GM23338 (cell line): ENCODE measurements around the gene UVSSA. TPM values are rescaled to one million over a fixed set of nuclear protein-coding genes. Genes with fewer than 3 reads are reported as not detected.

Experiments
- CREB1 ChIP-seq: fragments of 250-450 bp; sonication (Bioruptor Pico); IDR thresholded peaks from 2 replicates; pipeline ENCODE4 v1.5.0; 2020; ENCODE audit warnings: low read depth, mild to moderate bottlenecking, moderate library complexity
- EZH2phosphoT487 ChIP-seq: fragments of 200-600 bp; sonication (generic); IDR thresholded peaks from one replicate; pipeline ENCODE4 v1.8.1; 2018; ENCODE audit warnings: antibody characterized with exemption; ENCODE audit not compliant: unreplicated experiment
- STAT1 ChIP-seq: IDR thresholded peaks from one replicate; pipeline ENCODE4 v1.6.1; 2016; ENCODE audit warnings: antibody characterized with exemption; ENCODE audit not compliant: unreplicated experiment
- polyA plus RNA-seq: library from polyadenylated mRNA; unstranded; fragments of >200 nt; fragmentation: Nextera tagmentation; extraction: Ambion mirVana; gene quantifications from 2 replicates; pipeline ENCODE4 v1.2.1, GENCODE V29; 2016
- total RNA-seq: library from RNA; depleted of rRNA; stranded (reverse); fragments of >200 nt; shearing (Covaris generic); gene quantifications from 2 replicates; pipeline ENCODE4 v1.2.3, GENCODE V29; 2014
- TF ChIP-seq, protein P1 (sequence below): fragments of 250-450 bp; sonication (Bioruptor Pico); IDR thresholded peaks from 2 replicates; pipeline ENCODE4 v1.5.0; 2020; ENCODE audit warnings: mild to moderate bottlenecking, moderate library complexity
- TF ChIP-seq, protein P2 (sequence below): IDR thresholded peaks from 2 replicates; pipeline ENCODE4 v1.6.1; 2016; ENCODE audit warnings: antibody characterized with exemption
- TF ChIP-seq, protein P3 (sequence below), 2 experiments: fragments of 200-600 bp in 1 of 2; sonication (generic) in 1 of 2; conservative IDR thresholded peaks; 2 replicates each; pipeline versions ENCODE4 v1.5.1 to v1.6.1; 2016 to 2017; ENCODE audit warnings: antibody characterized with exemption in 2 of 2, low read depth in 2 of 2, mild to moderate bottlenecking in 2 of 2, moderate library complexity in 1 of 2

Gene UVSSA
- total and polyA plus RNA-seq, 2 experiments from 2014 or later, result 6.5 to 27.7 TPM

- TF ChIP-seq, protein P1, sequence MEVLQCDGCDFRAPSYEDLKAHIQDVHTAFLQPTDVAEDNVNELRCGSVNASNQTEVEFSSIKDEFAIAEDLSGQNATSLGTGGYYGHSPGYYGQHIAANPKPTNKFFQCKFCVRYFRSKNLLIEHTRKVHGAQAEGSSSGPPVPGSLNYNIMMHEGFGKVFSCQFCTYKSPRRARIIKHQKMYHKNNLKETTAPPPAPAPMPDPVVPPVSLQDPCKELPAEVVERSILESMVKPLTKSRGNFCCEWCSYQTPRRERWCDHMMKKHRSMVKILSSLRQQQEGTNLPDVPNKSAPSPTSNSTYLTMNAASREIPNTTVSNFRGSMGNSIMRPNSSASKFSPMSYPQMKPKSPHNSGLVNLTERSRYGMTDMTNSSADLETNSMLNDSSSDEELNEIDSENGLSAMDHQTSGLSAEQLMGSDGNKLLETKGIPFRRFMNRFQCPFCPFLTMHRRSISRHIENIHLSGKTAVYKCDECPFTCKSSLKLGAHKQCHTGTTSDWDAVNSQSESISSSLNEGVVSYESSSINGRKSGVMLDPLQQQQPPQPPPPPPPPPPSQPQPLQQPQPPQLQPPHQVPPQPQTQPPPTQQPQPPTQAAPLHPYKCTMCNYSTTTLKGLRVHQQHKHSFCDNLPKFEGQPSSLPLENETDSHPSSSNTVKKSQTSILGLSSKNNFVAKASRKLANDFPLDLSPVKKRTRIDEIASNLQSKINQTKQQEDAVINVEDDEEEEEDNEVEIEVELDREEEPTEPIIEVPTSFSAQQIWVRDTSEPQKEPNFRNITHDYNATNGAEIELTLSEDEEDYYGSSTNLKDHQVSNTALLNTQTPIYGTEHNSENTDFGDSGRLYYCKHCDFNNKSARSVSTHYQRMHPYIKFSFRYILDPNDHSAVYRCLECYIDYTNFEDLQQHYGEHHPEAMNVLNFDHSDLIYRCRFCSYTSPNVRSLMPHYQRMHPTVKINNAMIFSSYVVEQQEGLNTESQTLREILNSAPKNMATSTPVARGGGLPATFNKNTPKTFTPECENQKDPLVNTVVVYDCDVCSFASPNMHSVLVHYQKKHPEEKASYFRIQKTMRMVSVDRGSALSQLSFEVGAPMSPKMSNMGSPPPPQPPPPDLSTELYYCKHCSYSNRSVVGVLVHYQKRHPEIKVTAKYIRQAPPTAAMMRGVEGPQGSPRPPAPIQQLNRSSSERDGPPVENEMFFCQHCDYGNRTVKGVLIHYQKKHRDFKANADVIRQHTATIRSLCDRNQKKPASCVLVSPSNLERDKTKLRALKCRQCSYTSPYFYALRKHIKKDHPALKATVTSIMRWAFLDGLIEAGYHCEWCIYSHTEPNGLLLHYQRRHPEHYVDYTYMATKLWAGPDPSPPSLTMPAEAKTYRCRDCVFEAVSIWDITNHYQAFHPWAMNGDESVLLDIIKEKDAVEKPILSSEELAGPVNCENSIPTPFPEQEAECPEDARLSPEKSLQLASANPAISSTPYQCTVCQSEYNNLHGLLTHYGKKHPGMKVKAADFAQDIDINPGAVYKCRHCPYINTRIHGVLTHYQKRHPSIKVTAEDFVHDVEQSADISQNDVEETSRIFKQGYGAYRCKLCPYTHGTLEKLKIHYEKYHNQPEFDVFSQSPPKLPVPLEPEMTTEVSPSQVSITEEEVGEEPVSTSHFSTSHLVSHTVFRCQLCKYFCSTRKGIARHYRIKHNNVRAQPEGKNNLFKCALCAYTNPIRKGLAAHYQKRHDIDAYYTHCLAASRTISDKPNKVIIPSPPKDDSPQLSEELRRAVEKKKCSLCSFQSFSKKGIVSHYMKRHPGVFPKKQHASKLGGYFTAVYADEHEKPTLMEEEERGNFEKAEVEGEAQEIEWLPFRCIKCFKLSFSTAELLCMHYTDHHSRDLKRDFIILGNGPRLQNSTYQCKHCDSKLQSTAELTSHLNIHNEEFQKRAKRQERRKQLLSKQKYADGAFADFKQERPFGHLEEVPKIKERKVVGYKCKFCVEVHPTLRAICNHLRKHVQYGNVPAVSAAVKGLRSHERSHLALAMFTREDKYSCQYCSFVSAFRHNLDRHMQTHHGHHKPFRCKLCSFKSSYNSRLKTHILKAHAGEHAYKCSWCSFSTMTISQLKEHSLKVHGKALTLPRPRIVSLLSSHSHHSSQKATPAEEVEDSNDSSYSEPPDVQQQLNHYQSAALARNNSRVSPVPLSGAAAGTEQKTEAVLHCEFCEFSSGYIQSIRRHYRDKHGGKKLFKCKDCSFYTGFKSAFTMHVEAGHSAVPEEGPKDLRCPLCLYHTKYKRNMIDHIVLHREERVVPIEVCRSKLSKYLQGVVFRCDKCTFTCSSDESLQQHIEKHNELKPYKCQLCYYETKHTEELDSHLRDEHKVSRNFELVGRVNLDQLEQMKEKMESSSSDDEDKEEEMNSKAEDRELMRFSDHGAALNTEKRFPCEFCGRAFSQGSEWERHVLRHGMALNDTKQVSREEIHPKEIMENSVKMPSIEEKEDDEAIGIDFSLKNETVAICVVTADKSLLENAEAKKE, result no peak
- TF ChIP-seq STAT1 (no peak), CREB1 (CRISPR knock-in tag) (no peak), EZH2phosphoT487 (no peak)
- TF ChIP-seq, protein P2, sequence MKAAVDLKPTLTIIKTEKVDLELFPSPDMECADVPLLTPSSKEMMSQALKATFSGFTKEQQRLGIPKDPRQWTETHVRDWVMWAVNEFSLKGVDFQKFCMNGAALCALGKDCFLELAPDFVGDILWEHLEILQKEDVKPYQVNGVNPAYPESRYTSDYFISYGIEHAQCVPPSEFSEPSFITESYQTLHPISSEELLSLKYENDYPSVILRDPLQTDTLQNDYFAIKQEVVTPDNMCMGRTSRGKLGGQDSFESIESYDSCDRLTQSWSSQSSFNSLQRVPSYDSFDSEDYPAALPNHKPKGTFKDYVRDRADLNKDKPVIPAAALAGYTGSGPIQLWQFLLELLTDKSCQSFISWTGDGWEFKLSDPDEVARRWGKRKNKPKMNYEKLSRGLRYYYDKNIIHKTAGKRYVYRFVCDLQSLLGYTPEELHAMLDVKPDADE, result no peak
- TF ChIP-seq, protein P3, sequence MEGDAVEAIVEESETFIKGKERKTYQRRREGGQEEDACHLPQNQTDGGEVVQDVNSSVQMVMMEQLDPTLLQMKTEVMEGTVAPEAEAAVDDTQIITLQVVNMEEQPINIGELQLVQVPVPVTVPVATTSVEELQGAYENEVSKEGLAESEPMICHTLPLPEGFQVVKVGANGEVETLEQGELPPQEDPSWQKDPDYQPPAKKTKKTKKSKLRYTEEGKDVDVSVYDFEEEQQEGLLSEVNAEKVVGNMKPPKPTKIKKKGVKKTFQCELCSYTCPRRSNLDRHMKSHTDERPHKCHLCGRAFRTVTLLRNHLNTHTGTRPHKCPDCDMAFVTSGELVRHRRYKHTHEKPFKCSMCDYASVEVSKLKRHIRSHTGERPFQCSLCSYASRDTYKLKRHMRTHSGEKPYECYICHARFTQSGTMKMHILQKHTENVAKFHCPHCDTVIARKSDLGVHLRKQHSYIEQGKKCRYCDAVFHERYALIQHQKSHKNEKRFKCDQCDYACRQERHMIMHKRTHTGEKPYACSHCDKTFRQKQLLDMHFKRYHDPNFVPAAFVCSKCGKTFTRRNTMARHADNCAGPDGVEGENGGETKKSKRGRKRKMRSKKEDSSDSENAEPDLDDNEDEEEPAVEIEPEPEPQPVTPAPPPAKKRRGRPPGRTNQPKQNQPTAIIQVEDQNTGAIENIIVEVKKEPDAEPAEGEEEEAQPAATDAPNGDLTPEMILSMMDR (conservative IDR thresholded peaks at IDR 0.05; ENCODE audit: low read depth in 2 of 2), result no peak
Observed at GRCh38 chr4:1355378-1355777, 8.4 kb downstream of the UVSSA start (continued).
